Urothelium cell line (cell line): Measurements from ENCODE around the gene AKIP1.
"Not testable (repeated sequence)": the region's sequence is repeated elsewhere in the genome, so short reads cannot be mapped to it uniquely, and the experiment has no call there.

Experiments
- DNase-seq: peaks from one replicate; pipeline ENCODE4 v3.0.0; 2011; ENCODE audit warnings: low spot score, mixed read lengths
- FAIRE-seq: peaks from 2 replicates; lab custom pipeline; 2011; peaks lifted over from hg19 to GRCh38; lab: Jason Lieb, UNC

AKIP1 gene

DNA sequence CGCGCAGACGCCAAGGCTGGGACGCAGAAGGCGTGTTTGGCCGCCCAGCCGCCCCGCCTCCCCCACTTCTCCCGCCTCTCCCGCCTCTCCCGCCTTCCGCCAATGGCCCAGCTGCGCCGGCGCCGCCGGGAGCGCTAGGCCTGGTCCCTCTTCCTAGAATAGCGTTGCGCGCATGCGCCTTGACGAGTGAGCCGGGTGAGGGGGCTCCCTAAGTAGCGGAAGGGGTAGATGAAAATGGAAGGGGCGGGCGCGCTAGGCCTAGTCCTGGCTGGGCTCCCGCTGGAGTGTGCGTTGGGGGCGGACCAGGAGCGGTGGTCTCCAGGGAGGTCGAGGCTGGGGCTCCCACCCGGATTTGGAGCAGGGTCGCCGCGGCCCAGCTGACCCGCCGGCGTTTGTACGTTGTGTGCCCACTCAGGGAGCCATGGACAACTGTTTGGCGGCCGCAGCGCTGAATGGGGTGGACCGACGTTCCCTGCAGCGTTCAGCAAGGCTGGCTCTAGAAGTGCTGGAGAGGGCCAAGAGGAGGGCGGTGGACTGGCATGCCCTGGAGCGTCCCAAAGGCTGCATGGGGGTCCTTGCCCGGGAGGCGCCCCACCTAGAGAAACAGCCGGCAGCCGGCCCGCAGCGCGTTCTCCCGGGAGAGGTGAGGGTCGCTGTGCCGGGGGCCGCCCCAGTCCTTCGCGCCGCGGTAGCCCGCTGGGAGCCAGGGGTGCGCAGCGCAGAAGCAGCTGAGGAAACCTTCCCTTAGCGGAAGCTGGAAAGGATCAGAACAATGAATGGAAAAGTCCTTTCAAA is at the start of gene AKIP1:
Gene AKIP1 (plus strand): TSS at position 161 of the 795 bp plus-strand sequence. CDS start 261 bp downstream, at position 422.
- no peak for FAIRE-seq

DNA sequence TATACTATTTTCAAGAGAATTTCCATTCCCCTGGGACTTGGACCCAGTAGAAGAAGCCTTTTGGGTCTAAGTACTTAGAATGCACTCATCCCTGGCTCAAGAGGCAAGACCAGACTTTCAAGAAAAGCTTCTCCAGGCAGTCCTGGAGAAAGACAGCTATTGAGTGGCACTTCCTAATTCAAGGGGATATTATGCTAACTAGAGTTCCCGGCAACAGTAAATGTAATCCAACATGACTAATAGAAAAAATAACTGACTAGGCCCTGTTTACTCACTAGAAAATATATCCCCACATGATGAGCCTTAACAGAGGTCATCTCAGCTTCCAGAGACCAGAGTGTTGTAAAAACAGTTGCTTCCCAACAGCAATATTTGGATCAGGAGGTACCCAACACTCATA is 47.2 kb upstream of the AKIP1 start:
- DNase-seq (no peak), FAIRE-seq (no peak)

More for the DNA sequence above, at the start of gene AKIP1:
- DNase-seq: peak; percentile 94

DNA sequence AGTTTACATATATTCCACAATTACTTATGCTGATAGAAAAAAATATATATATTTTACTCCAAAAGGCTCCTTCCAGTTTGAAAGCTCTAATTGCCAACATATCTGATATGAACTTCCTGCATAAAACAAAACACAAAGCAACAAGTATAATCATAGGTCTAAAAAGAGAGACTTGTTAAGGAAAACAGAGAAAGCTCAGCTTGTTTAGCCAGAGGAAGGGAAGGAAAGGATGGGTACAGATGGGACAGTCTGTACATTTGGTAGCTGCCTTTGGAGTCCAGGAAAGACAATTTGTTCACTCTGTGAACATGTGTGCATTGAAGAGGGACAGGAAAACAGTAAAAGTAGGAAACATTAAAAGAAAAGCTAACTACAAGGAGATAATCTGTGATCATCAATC is 45.7 kb upstream of the AKIP1 start:
- FAIRE-seq: no peak
- no peak for DNase-seq

GRCh38 chr11:8867035-8867434 is 44.0 kb upstream of the AKIP1 start:
- DNase-seq (no peak), FAIRE-seq (no peak)

GRCh38 chr11:8867931-8868631 is 42.9 kb upstream of the AKIP1 start:
- DNase-seq: no peak

DNA sequence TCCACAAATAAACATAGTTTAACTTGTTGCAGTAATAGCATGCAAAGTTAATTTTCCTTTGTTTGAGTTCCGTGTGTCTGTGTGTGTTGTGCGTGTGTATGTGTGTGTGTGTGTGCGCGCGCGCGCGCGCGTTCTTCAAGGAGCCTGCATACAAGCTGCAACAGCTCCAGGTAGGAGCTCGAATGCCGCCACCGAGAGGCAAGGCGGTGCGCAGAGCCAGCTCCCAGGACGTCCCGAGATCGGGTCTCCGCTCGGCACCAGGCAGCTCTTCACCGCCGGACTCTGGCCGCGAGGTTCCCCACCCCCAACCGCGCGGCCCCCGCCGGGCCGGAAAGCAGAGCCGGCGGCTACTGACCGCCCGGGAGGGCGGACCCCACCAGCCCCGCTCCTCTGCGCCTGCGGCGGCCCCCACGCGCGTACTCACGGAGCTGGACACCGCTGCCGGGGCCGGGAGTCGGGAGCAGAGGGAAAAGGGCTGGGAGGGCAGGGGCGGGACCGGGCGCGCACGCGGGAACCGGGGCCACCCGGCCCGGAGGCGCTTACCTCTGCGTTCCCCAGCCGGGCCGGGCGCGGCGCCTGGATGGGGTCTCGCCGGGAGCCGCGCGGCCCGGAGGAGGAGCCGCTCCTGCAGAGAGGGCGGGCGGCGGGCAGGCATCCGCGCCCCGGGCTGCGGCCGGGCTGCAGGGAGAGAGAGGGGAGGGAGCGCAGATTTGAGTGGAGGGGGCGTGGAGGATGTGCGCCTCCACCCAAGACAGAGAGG is 40.4 kb upstream of the AKIP1 start:
- FAIRE-seq (peak; percentile 40), DNase-seq (peak; percentile 79)

More at GRCh38 chr11:8867931-8868631, 42.9 kb upstream of the AKIP1 start:
- no peak for FAIRE-seq

GRCh38 chr11:8871171-8871775 is 39.7 kb upstream of the AKIP1 start:
- FAIRE-seq: no peak

GRCh38 chr11:8871962-8872361 is 39.0 kb upstream of the AKIP1 start:
- FAIRE-seq: no peak
- no peak for DNase-seq

More at GRCh38 chr11:8871171-8871775, 39.7 kb upstream of the AKIP1 start:
- DNase-seq: peak; percentile 65

GRCh38 chr11:8873741-8874405 is 37.1 kb upstream of the AKIP1 start:
- DNase-seq (no peak), FAIRE-seq (no peak)

DNA sequence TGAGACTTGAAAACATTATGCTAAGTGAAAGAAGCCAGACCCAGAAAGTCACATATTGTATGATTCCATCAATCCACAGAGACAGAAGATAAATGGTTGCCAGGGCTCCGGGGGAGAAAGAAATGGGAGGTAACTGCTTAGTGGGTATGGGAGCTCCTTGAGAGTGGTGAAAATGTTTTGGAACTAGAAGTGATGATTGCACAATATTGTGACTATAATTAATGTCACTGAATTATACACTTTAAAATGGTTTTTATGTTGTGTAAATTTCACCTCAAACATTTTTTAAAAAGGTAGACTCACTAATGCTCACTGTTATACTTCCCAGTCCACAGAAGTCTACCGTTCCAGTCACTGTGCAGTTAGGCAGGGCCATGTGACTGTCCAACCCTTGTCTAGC is 32.2 kb upstream of the AKIP1 start:
- FAIRE-seq: no peak
- DNase-seq: no peak

DNA sequence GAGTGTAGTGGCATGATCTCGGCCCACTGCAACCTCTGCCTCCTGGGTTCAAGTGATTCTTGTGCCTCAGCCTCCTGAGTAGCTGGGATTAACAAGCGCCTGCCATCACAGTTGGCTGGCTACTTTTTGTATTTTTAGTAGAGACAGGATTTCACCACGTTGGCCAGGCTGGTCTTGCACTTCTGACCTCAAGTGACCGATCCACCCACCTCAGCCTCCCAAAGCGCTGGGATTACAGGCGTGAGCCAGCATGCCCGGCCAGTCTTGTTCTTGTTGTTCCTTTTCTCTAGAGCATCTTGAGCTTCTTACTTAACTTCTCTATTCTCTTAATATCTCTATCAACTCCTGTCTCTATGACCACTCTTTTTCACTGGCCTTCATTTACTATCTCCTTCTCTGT is 29.4 kb upstream of the AKIP1 start:
- not testable (repeated sequence) for FAIRE-seq, DNase-seq

DNA sequence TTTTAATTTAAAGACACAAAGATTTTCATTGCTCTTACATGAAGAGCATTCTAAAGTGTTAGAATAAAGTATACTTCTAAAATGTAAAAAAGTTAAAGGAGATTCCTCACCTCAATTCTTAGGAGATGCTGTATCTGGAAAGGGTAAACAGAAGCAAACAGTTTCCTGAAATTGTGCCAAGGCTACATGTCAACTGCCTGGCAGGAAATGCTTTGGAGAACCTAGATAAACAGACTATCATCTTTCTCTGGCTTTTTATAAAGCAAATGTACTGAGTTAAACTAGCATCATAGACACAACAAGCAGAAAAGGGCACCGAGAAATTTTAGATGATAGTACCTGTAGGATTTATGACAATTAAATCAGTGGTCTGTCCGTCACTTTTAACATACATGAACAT is 24.7 kb upstream of the AKIP1 start:
- no peak for FAIRE-seq
- DNase-seq: no peak

- DNase-seq, FAIRE-seq: not testable (repeated sequence)
These were observed 19.8 kb upstream of the AKIP1 start for GRCh38 chr11:8891185-8891584.

- no peak for FAIRE-seq
These were observed 11.8 kb upstream of the AKIP1 start for GRCh38 chr11:8899119-8899753.

DNA sequence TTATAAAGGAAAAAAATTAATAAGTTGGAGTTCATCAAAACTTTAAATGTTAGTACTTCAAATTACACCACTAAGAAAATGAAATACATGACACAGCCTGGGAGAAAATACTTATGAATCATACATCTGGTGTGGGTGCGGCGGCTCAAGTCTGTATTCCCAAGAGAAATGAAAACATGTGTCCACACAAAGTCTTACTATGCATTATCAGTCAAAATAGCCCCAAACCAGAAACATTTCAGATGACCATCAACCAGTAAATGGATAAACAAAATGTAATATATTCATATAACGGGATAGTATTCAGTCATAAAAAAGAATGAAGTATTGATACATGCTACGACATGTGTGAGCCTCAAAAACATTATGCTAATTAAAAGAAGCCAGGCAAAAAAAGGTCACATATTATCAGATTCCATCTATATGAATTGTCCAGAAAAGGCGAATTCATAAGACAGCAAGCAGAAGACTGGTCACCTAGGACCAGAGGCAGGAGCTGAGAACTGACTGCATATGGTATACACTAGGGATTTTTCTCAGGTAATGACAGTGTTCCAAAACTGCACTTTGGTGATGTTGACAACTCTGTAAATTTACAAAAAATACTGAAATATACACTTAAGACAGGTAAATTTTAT is 5.3 kb upstream of the AKIP1 start:
- DNase-seq: no peak
- FAIRE-seq: no peak

More at GRCh38 chr11:8899119-8899753, 11.8 kb upstream of the AKIP1 start:
- DNase-seq: no peak

- FAIRE-seq (no peak), DNase-seq (no peak)
These were observed 3.9 kb upstream of the AKIP1 start for GRCh38 chr11:8907116-8907515.

- FAIRE-seq: no peak
- DNase-seq: no peak
These were observed 2.9 kb upstream of the AKIP1 start for GRCh38 chr11:8908099-8908498.

DNA sequence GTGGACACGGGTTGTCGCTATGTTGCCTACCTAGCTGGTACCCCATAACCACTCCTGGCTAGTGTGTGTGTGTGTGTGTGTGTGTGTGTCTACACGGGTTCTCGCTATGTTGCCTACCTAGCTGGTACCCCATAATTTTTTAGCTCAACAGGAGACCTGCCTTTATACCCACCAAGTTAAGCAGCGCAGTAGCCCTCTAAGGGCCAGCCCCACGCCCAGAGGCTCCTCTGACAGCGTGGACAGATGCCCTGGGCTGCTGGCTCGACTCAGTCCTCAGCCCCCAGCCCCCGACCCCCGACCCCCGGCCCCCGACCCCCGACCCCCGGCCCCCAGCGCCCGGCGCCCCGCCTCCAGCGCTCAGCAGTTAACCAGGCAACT is 351 bp upstream of the AKIP1 start:
- DNase-seq (no peak), FAIRE-seq (no peak)

DNA sequence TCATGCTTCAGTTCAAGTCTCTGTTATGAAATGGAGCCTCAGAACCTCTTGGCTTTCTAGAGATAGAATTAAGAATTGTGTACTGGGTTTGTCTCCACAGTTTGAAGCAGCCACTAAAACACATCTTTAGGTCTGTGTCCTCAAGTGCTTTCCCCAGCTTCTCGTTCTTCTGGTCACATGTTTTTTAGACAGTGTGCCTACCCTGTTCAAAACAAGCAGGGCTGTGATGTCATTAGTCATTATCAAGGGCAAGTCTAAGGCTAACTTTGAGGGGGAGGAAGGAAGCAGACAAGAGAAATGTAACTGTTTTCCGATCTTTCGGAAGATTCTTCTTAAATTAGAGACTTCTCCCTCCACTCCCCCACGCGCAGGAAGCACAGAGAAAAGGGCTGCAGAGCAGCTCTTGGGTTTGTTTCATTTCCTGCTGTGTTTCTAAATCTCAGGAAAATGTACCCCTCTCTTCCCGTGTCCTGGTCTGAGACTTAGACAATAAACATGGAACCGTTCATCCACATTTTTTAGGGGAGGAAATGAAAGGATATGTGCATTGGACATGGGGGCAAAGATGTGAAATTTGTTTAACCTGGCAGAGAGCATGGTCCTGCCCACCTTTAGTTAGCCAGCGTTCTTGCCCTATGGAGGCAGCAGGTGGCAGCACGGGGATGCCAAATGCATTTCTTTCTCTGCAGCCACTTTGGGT is 3.1 kb downstream of the AKIP1 start:
- peak; percentile 54 for DNase-seq
- FAIRE-seq: peak; percentile 42
